ENCODE results near the gene FAM32A. TPM values are rescaled to one million over a fixed set of nuclear protein-coding genes. Genes with fewer than 3 reads are reported as not detected.
A peak's percentile ranks its signal among the peaks of the same experiment; 100 is the strongest.

FAM32A gene
- total RNA-seq (ENCODE audit: insufficient read depth, low replicate concordance): 64.0 TPM

DNA sequence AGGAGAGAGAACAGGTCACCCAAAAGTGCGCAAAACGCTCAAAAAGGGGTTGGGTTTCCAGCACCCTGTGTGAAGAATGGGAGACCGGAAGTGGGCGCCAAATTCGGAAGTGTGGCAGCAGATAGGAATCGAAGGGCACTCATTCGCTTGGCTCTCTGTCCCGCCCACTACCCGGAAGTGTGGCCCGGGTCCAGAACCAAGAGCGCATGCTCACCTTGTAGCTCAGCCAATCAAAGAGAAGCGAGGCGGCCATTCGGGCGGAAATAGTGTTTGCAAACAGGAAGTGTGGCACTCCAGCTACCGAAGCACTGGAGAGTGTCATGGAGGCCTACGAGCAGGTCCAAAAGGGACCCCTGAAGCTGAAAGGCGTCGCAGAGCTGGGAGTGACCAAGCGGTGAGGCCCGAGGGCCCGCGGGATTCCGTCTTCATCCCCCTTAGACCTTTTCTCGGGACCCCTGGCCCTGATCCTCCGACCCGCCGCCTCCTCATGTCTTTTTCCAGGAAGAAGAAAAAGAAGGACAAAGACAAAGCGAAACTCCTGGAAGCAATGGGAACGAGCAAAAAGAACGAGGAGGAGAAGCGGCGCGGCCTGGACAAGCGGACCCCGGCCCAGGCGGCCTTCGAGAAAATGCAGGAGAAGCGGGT lies at the start of gene FAM32A:
TSS of gene FAM32A (plus strand) at position 288 of the 645 bp plus-strand sequence. CDS start at position 321, 33 bp downstream.
- DNase-seq (ENCODE audit: low spot score): peak; percentile 100

DNA sequence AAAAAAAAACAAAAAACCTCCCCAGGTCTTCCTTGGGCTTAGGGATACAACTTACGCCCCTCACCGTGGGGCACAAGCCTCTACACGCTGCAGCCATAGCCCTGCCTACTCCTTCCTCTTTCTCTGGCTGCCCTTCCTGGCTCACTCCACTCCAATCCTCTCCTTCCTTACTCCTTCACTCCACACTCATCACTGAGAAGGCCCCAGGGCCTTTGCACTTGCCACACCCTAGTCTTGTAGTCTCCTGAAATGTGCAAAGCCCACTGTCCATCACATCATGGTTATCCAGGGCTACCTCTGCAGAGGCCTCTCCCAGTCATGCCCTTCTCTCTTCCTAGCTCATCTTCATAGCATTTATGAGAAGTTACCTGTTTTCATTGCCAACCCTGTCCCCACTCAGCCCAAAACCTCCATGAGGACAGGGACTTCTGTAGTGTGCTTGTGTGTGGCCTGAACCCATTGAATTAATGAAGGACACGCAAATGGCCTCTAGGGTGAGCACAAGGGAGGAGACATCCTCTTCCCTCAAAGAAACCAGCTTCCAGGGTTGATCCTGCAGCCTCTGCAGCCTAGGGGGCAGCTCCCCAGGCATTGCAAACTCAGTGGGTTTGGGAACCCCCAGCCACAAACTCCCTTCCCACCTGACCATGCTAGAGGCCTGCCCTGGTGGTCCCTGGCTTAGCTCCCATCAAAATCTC lies 49.6 kb upstream of the FAM32A start:
- DNase-seq (ENCODE audit: low spot score): no peak

DNA sequence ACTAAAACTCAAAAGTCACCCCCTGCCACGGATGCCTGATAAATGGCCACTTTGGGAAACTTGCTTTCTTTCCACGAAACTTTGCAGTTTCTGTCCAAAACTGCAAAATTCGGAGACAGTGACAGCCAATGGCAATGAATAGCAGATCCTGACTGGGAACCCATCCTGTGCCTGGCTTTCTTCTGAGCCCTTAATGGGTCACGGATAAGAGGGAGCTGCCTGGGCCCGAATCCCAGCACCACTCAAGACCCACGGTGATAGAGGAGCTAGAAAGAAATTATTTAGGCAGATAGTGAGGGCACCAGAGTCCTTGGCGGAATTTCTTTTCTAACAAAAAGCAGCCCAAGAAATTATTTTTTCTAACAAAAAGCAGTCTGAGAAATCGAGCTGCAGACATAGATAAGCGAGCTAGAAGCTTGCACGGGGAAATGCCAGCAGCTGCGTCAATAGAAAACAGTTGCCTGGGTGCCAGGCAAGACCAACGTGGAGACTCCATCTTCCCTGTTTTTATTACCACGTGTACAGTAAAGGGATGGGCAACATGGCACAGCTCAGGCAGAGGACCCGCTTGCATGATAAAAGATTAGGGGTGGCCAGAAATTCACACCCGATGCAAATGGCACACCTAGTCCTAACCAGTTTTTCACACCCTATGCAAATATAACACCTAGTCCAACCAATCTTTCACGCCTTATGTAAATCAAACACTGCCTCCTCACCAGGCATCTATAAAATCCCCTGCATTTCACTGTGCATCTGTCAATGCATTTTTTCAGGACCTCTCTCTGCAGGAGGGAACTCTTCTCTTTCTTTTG lies 48.8 kb upstream of the FAM32A start:
- DNase-seq (ENCODE audit: low spot score): no peak

DNA sequence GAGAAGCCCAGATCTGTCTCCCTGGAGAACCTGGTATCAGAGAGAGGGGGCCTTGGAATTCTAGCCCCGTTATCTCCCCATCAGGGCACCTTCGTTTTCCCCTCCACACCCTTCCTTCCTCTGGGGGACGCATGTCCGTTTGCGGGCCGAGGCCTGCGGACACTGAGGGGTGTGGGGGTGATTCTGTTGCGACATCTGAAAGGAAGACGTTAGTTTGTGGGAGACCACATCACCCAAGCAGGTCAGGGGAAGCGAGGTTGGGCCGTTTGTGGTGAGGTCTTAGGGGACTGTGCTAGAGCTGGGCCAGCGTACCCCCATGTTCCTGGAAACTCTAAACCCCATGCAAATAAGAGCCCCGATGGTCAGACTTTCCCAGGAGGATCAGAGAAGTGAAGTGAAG lies 45.5 kb upstream of the FAM32A start:
- DNase-seq (ENCODE audit: low spot score): no peak

DNA sequence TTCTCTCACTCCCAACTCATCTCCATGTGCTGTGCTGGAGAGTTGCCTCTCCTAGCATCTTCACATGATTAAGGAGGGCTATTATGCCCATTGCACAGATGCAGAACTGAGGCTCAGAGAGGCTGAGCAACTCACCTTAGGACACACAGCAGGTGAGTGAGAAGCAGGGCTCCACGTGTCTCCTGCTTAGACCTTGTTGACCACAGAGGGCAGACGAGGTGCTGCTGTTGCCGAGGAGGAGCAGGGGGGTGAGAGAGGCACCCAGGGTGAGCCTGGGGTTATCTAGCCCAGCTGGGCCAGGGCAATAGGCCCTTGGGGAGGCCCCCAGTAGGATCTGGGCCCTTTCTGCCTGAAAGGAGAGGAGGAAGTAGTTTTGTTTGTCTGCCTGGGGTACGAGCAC lies 44.2 kb upstream of the FAM32A start:
- no peak for DNase-seq (ENCODE audit: low spot score)

DNA sequence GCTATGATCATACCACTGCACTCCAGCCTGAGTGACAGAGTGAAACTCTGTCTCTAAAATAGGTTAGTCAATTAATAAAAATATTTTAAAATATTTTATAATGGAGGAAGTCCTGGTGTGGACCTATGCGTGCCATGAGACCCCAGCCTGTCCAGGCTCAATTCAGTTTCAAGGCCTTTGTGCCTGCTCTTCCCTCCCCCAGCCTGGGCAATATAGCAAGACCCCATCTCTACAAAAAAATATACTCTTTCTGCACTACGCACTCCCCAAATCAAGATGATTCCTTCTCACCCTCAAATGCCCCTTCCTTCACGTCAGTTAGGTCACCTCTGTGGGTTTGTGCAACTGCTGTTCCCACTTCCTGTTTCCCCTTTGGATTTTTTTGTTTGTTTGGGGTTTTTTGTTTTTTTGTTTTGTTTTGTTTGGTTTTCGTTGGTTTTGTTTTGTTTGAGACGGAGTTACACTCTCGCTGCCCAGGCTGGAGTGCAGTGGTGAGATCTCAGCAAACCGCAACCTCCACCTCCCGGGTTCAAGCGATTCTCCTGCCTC lies 43.1 kb upstream of the FAM32A start:
- no peak for DNase-seq (ENCODE audit: low spot score)

DNA sequence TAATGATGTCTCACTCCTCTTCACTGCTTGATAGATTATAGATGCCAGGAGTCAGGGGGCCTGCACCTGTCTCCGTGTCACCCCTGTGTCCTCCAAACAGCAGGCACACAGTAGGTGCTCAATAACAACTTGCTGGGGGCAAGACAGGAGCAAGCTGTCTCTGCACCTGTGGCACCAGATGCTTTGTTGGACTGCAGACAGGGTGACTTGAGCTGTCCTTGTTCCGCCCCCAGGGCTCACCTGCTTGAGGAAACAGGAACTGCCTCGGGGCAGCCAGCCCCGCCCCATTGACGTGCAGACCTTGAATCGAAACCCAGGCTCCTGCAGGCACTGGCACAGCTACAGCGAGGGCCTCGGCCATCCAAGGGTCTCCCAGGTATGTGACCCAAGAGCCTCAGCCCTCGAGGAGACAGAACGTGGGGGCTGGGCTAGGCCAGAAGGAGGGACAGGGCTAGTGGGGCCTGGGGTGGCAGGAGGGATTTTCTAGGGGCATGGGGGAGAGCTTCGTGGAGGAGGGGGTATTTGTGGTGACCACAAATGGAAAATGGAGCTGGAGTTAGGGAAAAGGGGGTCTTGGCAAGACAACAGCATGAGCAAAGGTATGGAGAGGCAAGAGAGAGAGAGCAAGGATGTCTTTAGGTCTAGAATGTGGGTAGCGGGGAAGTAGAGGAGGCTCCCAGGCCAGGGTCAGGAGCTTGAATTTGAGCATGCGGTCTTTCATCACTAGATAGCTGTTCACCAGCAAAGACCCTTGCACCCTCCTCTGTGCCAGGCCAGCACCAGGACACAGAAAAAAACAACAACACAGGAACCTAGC lies 41.6 kb upstream of the FAM32A start, which contains the start of gene HSH2D:
TSS of gene HSH2D (plus strand) at position 287 of the 817 bp plus-strand sequence. CDS start 5,066 bp downstream, outside the sequence.
- no peak for DNase-seq (ENCODE audit: low spot score)

DNA sequence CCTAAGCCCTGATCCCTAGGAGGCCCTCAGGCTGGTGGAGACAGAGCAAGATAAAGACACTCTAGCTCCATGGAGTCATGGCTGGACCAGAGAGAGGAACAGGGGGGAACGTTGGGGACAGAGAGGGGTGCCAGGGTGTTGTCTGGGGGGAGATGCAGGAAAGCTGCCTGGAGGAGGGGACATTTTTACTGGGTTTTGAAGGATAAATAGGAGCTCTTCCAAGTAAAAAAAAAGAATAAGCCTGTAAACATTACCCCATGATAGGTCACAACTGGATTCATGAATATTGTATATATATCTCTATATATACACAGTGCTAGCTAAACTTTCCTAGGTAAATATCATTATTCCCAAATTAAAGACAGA lies 41.0 kb upstream of the FAM32A start:
- no peak for DNase-seq (ENCODE audit: low spot score)

DNA sequence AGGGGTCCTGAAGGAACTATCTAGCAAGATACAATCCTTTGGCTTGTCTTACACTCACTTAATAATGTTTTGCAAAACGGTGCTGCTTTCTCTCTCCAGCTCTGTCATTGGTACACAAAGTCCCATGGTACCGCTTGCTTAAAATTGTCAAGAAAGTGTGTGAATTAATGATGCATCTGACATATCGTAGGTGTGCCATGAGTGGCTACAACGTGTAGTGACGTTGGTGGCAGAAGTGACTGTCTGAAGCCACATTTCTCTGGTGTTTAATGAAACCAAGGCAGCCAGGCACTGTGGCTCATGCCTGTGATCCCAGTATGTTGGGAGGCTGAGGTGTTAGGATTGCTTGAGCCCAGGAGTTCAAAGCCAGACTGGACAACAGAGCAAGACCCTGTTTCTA lies 39.1 kb upstream of the FAM32A start:
- DNase-seq (ENCODE audit: low spot score): no peak

DNA sequence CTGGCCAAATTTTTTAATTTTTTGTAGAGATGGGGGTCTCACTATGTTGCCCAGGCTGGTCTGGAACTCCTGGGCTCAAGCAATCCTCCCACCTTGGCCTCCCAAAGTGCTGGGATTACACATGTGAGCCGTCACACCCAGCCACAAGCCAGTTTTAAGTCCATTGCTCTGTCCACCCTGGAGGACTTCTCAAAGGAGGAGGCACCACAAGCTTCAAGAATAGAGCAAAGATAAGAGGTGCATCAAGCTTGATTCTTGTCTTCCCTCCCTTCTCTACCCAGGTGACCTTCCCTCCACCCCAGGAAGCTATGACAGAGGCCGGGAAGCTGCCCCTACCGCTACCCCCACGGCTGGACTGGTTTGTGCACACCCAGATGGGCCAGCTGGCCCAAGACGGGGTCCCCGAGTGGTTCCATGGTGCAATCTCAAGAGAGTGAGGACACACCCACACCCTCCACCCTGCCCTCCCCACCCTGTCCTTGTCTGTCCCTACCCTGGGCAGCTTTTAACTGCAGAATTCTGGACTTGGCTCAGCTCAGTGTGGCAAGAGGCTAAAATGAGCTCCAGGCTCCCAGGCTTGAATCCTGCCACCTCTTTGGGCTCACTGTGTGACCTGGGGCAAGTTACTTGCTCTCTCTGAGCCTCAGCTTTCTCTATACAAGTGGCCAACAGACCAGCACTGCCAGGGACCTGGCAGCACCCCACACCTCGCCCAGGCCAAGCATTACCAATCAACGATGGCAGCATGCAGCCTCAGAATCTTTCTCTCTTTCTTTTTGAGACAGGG lies 36.6 kb upstream of the FAM32A start:
- no peak for DNase-seq (ENCODE audit: low spot score)

DNA sequence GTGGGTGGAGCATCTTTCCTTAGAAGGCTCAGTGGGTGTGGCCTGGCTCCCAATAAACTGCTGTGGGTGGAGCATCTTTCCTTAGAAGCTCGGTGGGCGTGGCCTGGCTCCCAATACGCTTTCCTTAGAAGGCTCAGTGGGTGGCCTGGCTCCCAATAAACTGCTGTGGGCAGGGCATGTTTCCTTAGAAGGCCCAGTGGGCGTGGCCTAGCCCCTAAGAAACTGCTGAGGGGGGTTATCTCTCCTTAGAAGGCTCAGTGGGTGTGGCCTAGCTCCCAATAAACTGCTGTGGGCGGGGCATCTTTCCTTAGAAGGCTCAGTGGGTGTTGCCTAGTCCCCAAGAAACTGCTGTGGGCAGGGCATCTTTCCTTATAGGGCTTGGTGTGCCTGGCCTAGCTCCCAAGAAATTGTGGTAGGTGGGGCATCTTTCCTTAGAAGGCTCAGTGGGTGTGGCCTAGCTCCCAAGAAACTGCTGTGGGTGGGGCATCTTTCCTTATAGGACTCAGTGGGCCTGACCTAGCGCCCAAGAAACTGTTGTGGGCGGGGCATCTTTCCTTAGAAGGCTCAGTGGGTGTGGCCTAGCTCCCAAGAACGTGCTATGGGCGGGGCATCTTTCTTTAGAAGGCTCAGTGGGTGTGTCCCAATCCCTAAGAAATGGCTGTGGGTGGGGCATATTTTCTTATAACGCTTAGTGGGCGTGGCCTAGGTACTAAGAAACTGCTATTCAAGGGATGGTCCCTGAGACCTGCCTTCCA lies 31.5 kb upstream of the FAM32A start:
- no peak for DNase-seq (ENCODE audit: low spot score)

DNA sequence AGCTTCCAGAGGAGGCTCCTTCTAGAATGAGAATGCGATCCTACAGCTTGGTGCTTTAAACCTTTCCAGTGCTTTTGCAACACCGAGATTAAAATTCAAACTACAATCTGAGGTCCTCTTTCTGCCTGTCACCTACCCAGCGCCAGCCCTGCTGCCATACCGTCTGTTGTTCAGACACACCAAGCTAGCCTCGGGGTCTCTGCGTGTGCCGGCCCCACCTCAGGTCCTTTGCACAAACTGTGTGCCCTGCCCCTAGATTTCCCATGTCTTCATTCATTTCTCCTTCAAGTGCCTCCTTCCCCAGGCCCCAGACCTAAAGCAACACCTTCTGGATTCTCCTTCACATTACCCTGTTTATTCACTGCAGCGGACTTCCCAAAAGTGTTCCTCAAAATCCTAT lies 30.7 kb upstream of the FAM32A start:
- DNase-seq (ENCODE audit: low spot score): no peak

DNA sequence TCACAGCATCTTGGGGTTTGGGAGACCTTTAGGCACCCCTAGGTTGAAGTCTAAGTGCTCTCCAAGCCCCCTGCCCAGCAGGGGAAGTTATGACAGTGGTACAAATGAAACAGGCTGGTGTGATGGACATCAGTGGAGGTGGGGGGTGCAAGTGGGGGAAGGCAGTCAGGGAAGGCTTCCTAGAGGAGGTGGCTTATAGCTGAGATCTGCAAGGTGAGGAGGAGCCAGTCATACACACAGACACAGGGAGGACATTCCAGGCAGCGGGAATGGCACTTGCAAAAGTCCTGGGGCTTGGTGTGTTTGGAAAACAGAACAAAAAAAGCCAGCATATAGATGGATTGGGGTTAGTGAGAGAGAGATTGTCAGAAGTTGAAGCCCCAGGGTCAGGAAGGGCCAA lies 30.1 kb upstream of the FAM32A start:
- no peak for DNase-seq (ENCODE audit: low spot score)

DNA sequence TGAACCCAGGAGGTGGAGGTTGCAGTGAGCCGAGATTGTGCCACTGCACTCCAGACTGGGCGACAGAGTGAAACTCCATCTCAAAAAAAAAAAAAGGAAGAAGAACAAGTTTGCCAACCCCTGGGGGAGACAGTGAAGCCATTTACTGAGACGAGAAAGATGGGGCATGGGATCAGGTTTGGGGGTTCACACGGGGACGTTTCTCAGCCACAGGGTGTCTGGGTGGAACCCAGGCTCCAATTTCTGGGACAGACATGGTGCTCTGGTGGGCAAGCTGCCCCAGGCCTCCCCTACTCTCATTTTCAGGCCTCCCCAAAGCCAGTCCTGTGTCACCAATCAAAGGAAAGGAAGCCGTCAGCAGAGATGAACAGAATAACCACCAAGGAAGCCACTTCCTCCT lies 28.3 kb upstream of the FAM32A start:
- no peak for DNase-seq (ENCODE audit: low spot score)

DNA sequence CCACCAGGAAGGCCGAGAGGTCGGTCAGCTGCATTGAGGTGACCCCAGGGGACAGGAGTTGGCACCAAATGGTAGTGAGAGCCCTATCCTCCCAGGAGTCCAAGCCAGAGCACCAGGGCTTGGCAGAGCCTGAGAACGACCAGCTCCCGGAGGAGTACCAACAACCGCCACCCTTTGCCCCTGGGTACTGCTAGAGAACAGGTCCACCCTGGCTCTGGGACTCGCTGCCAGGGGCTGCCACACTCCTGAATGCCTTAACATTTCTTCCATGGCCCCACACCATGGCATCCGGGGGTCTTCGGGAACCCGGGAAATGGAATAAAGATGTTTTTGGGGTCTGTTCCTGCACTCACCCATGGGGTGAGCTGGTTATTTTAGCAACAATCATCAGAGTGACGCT lies 27.6 kb upstream of the FAM32A start:
- DNase-seq (ENCODE audit: low spot score): no peak

DNA sequence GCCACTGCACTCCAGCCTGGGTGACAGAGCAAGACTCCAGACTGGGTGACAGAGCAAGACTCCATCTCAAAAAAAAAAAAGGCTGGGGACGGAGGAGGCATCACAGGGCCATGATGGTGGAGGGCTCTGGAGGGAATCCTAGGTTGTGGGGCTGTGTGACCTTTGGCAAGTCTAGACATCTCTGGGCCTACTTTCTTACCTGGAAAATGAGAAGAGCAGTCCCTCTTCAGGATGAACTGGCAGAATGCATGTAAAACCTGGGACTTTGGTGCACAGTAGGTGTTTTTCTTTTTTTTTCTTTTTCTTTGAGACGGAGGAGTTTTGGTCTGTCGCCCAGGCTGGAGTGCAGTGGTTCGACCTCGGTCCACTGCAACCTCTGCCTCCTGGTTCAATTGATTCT lies 25.6 kb upstream of the FAM32A start:
- DNase-seq (ENCODE audit: low spot score): no peak

DNA sequence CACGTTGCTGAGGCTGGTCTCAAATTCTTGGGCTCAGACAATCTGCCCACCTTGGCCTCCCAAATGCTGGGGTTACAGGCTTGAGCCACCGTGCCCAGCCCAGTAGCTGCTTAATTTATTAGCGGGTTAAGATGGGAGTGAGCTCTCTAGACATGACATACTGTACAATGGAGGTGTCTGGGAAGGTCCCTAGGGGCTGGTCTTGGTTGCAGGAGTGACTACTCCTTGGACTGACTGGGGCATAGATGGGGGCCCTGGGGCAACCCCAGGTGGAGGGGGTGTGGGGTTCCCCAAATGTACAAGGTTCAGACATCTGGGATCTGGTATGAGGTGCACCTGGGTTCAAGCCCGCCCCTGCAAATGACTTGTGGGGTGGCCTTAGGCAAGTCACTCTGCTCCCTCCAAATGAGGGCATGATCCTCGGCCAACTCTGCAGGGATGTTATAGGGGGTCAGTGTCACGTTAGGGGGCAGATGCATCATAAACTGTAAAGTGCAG lies 24.7 kb upstream of the FAM32A start:
- no peak for DNase-seq (ENCODE audit: low spot score)

DNA sequence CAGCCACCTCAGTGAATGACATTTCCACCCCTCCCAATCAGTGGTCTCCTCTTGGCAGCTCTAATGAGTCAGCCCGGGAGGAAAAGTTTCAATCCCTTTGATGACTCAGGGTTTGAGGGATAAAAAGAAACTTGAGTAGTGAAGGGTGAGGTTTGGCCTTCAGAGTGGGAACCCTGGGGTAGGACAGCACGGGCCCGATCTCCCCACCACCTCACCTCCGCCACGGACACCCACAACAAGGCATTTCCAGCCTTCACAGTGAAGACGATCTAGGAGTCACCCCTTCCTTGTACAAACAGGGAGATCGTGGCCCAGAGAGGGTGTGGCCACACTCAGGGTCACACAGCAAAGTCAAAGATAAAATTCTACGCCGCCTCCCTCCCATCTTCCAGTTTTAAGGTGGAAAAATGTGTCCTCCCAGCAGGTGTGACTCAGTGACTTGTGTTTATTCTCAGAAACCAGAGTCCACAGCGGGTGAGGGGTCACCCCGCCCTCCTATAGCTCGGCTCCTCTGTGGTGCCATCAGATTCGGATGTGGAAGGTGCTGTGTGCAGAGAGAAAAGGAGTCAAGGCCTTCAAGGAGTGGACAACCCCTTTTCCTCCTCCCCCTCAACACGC lies 24.2 kb upstream of the FAM32A start:
- DNase-seq (ENCODE audit: low spot score): no peak

DNA sequence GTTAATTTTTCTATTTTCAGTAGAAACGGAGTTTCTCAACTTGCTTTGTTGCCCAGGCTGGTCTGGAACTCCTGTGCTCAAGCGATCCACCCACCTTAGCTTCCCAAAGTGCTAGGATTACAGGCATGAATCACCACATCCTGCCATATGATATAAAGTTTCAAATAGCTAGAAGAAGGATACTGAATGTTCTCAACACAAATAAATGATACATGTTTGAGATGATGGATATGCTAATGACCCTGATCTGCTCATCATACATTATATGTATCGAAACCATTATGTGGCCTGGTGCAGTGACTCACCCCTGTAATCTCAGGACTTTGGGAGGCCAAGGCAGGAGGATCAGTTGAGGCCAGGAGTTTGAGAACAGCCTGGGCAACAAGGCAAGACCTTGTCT lies 23.4 kb upstream of the FAM32A start:
- peak; percentile 52 for DNase-seq (ENCODE audit: low spot score)
